Rectal smooth muscle tissue (tissue), 1 donor: ENCODE data around the gene SLC35E1.

Source experiments
- H3K27ac ChIP-seq: one replicate; pipeline ENCODE4 v1.7.0; 2013; ENCODE audit warnings: low read depth, low read length, inconsistent platforms
- H3K27me3 ChIP-seq: one replicate; pipeline ENCODE4 v1.7.0; 2013; ENCODE audit warnings: low read length; ENCODE audit not compliant: control insufficient read depth, insufficient read depth
- H3K36me3 ChIP-seq: one replicate; pipeline ENCODE4 v1.7.0; 2013; ENCODE audit warnings: low read length; ENCODE audit not compliant: control insufficient read depth, insufficient read depth
- H3K4me1 ChIP-seq: one replicate; pipeline ENCODE4 v1.7.0; 2013; ENCODE audit warnings: low read length; ENCODE audit not compliant: control insufficient read depth, insufficient read depth
- H3K4me3 ChIP-seq: one replicate; pipeline ENCODE4 v1.7.0; 2013; ENCODE audit warnings: low read length
- H3K9ac ChIP-seq: one replicate; pipeline ENCODE4 v1.7.0; 2013; ENCODE audit warnings: low read length

Gene SLC35E1

GRCh38 chr19:16530540-16531379 lies 41.5 kb downstream of the SLC35E1 start:
- no peaks in the 10 kb centered on the region for H3K4me1 ChIP-seq
- peaks cover 68% of the 10 kb centered on the region for H3K36me3 ChIP-seq
- H3K4me3 ChIP-seq, result no peak overlapping the region
- H3K27me3 ChIP-seq, result no peaks in the 10 kb centered on the region
- H3K9ac ChIP-seq, result no peak overlapping the region
- no peak overlapping the region for H3K27ac ChIP-seq

- Histone ChIP-seq H3K4me1 (no peaks in the 10 kb centered on the region), H3K36me3 (peaks cover 63% of the 10 kb centered on the region), H3K27me3 (no peaks in the 10 kb centered on the region), H3K9ac (no peak overlapping the region), H3K27ac (no peak overlapping the region), H3K4me3 (no peak overlapping the region)
These were observed 42.6 kb downstream of the SLC35E1 start for GRCh38 chr19:16529466-16530144.

GRCh38 chr19:16527971-16528521 lies 44.2 kb downstream of the SLC35E1 start:
- Histone ChIP-seq H3K9ac (no peak overlapping the region), H3K4me1 (no peaks in the 10 kb centered on the region), H3K4me3 (no peak overlapping the region), H3K27me3 (no peaks in the 10 kb centered on the region), H3K36me3 (peaks cover 65% of the 10 kb centered on the region), H3K27ac (no peak overlapping the region)

- peaks cover 64% of the 10 kb centered on the region for H3K36me3 ChIP-seq
These were observed 44.8 kb downstream of the SLC35E1 start for GRCh38 chr19:16527334-16527935.

GRCh38 chr19:16525751-16526481 lies 46.3 kb downstream of the SLC35E1 start:
- Histone ChIP-seq H3K27ac (no peak overlapping the region), H3K9ac (no peak overlapping the region), H3K27me3 (no peaks in the 10 kb centered on the region), H3K4me1 (no peaks in the 10 kb centered on the region), H3K36me3 (peaks cover 53% of the 10 kb centered on the region), H3K4me3 (no peak overlapping the region)

More at GRCh38 chr19:16527334-16527935, 44.8 kb downstream of the SLC35E1 start:
- no peaks in the 10 kb centered on the region for H3K4me1 ChIP-seq
- no peak overlapping the region for H3K9ac ChIP-seq
- H3K27me3 ChIP-seq, result no peaks in the 10 kb centered on the region
- H3K27ac ChIP-seq, result no peak overlapping the region
- H3K4me3 ChIP-seq, result no peak overlapping the region

- Histone ChIP-seq H3K27me3 (no peaks in the 10 kb centered on the region), H3K27ac (no peak overlapping the region), H3K4me3 (no peak overlapping the region), H3K9ac (no peak overlapping the region), H3K4me1 (no peaks in the 10 kb centered on the region), H3K36me3 (peaks cover 52% of the 10 kb centered on the region)
These were observed 47.1 kb downstream of the SLC35E1 start for GRCh38 chr19:16524991-16525734.

GRCh38 chr19:16522559-16523377 lies 49.4 kb downstream of the SLC35E1 start:
- H3K4me3 ChIP-seq, result no peak overlapping the region
- peaks cover 51% of the 10 kb centered on the region for H3K36me3 ChIP-seq
- H3K4me1 ChIP-seq, result no peaks in the 10 kb centered on the region
- H3K27me3 ChIP-seq, result no peaks in the 10 kb centered on the region
- no peak overlapping the region for H3K9ac ChIP-seq
- H3K27ac ChIP-seq, result no peak overlapping the region

- Histone ChIP-seq H3K9ac (no peak overlapping the region), H3K27ac (no peak overlapping the region), H3K27me3 (no peaks in the 10 kb centered on the region), H3K36me3 (peaks cover 46% of the 10 kb centered on the region), H3K4me3 (no peak overlapping the region), H3K4me1 (no peaks in the 10 kb centered on the region)
These were observed 50.4 kb downstream of the SLC35E1 start for GRCh38 chr19:16521715-16522289.

GRCh38 chr19:16520986-16521624 lies 51.1 kb downstream of the SLC35E1 start:
- peaks cover 49% of the 10 kb centered on the region for H3K36me3 ChIP-seq
- no peaks in the 10 kb centered on the region for H3K27me3 ChIP-seq
- H3K4me1 ChIP-seq, result no peaks in the 10 kb centered on the region
- no peak overlapping the region for H3K9ac ChIP-seq
- H3K27ac ChIP-seq, result no peak overlapping the region
- no peak overlapping the region for H3K4me3 ChIP-seq

- no peak overlapping the region for H3K9ac ChIP-seq
- no peaks in the 10 kb centered on the region for H3K4me1 ChIP-seq
- H3K4me3 ChIP-seq, result no peak overlapping the region
- no peak overlapping the region for H3K27ac ChIP-seq
- H3K27me3 ChIP-seq, result no peaks in the 10 kb centered on the region
- peaks cover 43% of the 10 kb centered on the region for H3K36me3 ChIP-seq
These were observed 51.9 kb downstream of the SLC35E1 start for GRCh38 chr19:16520074-16520973.
